Peyer's patch (tissue), 4 donors: Measurements from ENCODE around the gene C19orf12.

Source experiments
- POLR2A ChIP-seq, 2 donors: fragments of 450-650 bp; IDR thresholded peaks; one replicate each; pipeline ENCODE4 v1.5.1; 2017; ENCODE audit warnings: antibody characterized with exemption in 2 of 2, mild to moderate bottlenecking in 2 of 2, moderate library complexity in 2 of 2
- TF ChIP-seq, protein P1 (sequence below), 6 experiments: fragments of 450-650 bp in 4 of 6; fragments of 200-600 bp in 2 of 6; sonication (generic) in 1 of 6; IDR thresholded peaks; one replicate each; pipeline ENCODE4 v1.5.1; 2017 to 2019; ENCODE audit warnings: antibody characterized with exemption in 6 of 6, mild to moderate bottlenecking in 3 of 6, moderate library complexity in 1 of 6

DNA sequence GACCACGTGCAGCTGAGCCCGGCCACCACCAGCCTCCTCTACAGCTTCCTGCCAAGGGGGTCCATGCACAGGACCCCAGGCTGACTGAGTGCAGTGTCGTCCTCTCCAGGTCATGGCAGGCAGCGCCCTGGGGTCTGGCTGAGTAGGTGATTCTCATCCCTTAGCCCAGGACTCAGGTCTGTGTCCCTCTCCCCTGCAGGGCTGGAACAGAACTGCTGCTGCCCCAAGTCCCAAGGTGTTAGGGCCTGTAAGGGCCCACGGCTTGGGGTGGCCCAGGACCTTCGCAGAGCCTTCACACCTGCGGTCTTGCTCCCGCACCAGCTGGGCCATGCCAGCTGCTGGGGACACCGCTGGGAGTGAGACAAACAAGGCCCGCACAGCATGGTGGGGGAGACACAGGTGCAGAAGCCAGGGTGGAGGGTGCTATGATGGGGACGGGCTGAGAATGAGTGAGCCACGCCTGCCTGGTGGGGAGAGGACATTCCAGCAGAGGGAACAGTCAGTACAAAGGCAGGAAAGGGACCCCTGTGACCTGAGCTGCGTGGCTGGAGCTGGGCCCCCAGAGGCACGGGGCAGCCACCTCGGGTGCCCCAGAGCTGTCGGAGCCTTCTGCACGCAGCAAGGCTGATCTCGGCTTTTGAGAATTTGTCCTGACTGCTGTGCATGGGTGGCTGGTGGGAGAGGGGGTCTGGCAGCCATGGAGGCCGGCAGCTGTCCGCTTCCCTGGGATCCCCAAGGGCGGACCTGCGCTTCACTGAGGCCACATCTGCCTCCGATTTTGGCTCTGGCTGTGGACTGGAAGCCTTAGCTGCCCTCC is 37.9 kb downstream of the C19orf12 start:
- TF ChIP-seq, protein P1, sequence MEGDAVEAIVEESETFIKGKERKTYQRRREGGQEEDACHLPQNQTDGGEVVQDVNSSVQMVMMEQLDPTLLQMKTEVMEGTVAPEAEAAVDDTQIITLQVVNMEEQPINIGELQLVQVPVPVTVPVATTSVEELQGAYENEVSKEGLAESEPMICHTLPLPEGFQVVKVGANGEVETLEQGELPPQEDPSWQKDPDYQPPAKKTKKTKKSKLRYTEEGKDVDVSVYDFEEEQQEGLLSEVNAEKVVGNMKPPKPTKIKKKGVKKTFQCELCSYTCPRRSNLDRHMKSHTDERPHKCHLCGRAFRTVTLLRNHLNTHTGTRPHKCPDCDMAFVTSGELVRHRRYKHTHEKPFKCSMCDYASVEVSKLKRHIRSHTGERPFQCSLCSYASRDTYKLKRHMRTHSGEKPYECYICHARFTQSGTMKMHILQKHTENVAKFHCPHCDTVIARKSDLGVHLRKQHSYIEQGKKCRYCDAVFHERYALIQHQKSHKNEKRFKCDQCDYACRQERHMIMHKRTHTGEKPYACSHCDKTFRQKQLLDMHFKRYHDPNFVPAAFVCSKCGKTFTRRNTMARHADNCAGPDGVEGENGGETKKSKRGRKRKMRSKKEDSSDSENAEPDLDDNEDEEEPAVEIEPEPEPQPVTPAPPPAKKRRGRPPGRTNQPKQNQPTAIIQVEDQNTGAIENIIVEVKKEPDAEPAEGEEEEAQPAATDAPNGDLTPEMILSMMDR (IDR thresholded peaks at IDR 0.05): no peak
- TF ChIP-seq POLR2A (IDR thresholded peaks at IDR 0.05): no peak
